SK-N-SH treated with all-trans-retinoic acid at 6 μM for 48 hours (cell line): Measurements from ENCODE around the gene FAM219B.

Source experiments
- ATAC-seq: fragments of 200-7000 bp; cut with Tn5 transposase; 3 replicates; pipeline ENCODE4 v1.9.1; 2020; ENCODE audit warnings: mild to moderate bottlenecking, moderate library complexity
- BACH2 ChIP-seq: fragments of 250-450 bp; sonication (Bioruptor Pico); IDR thresholded peaks from 2 replicates; pipeline ENCODE4 v1.9.0; 2021; ENCODE audit warnings: mild to moderate bottlenecking, borderline replicate concordance
- CSDC2 ChIP-seq: fragments of 250-450 bp; sonication (Bioruptor Pico); IDR thresholded peaks from 2 replicates; pipeline ENCODE4 v1.5.0; 2020; ENCODE audit warnings: mild to moderate bottlenecking, moderate library complexity
- ESRRG ChIP-seq: fragments of 250-450 bp; sonication (Bioruptor Pico); IDR thresholded peaks from 2 replicates; pipeline ENCODE4 v1.6.1; 2021; ENCODE audit warnings: mild to moderate bottlenecking
- GLIS3 ChIP-seq: fragments of 250-450 bp; sonication (Bioruptor Pico); IDR thresholded peaks from 2 replicates; pipeline ENCODE4 v1.5.0; 2020; ENCODE audit warnings: mild to moderate bottlenecking, moderate library complexity
- ISL1 ChIP-seq: fragments of 250-450 bp; sonication (Bioruptor Pico); IDR thresholded peaks from 2 replicates; pipeline ENCODE4 v2.1.2; 2022; ENCODE audit warnings: mild to moderate bottlenecking, moderate library complexity
- OSR1 ChIP-seq: fragments of 250-450 bp; sonication (Bioruptor Pico); IDR thresholded peaks from 2 replicates; pipeline ENCODE4 v1.8.0; 2022; ENCODE audit warnings: moderate library complexity, mild to moderate bottlenecking, inconsistent platforms
- PATZ1 ChIP-seq: fragments of 250-450 bp; sonication (Bioruptor Pico); IDR thresholded peaks from 2 replicates; pipeline ENCODE4 v1.8.0; 2020; ENCODE audit warnings: mild to moderate bottlenecking, moderate library complexity, borderline replicate concordance
- PPARA ChIP-seq: fragments of 250-450 bp; sonication (Bioruptor Pico); IDR thresholded peaks from 2 replicates; pipeline ENCODE4 v1.5.0; 2020; ENCODE audit warnings: mild to moderate bottlenecking, borderline replicate concordance
- RARB ChIP-seq: fragments of 250-450 bp; sonication (Bioruptor Pico); IDR thresholded peaks from 2 replicates; pipeline ENCODE4 v1.8.0; 2021; ENCODE audit warnings: mild to moderate bottlenecking, moderate library complexity
- SNAI2 ChIP-seq: fragments of 250-450 bp; sonication (Bioruptor Pico); IDR thresholded peaks from 2 replicates; pipeline ENCODE4 v1.5.0; 2020; ENCODE audit warnings: mild to moderate bottlenecking, moderate library complexity
- TCF4 ChIP-seq: fragments of 250-450 bp; sonication (Bioruptor Pico); IDR thresholded peaks from 2 replicates; pipeline ENCODE4 v1.8.0; 2021; ENCODE audit warnings: mild to moderate bottlenecking, moderate library complexity, borderline replicate concordance
- TOX ChIP-seq: fragments of 250-450 bp; sonication (Bioruptor Pico); IDR thresholded peaks from 2 replicates; pipeline ENCODE4 v1.8.0; 2021; ENCODE audit warnings: mild to moderate bottlenecking, moderate library complexity, borderline replicate concordance
- ZC3H10 ChIP-seq: fragments of 250-450 bp; sonication (Bioruptor Pico); IDR thresholded peaks from 2 replicates; pipeline ENCODE4 v1.5.1; 2021; ENCODE audit warnings: mild to moderate bottlenecking, moderate library complexity
- ZFP3 ChIP-seq: fragments of 250-450 bp; sonication (Bioruptor Pico); IDR thresholded peaks from 2 replicates; pipeline ENCODE4 v1.5.0; 2020; ENCODE audit warnings: mild to moderate bottlenecking, moderate library complexity
- ZFP30 ChIP-seq: fragments of 450-650 bp; formaldehyde crosslinking; IDR thresholded peaks from 2 replicates; pipeline ENCODE4 v1.5.0; 2022; ENCODE audit warnings: mild to moderate bottlenecking, moderate library complexity
- ZNF565 ChIP-seq: fragments of 450-650 bp; formaldehyde crosslinking; conservative IDR thresholded peaks from 2 replicates; pipeline ENCODE4 v1.5.0; 2020; ENCODE audit warnings: low read depth, mild to moderate bottlenecking, moderate library complexity
- ZNF70 ChIP-seq: fragments of 450-650 bp; formaldehyde crosslinking; IDR thresholded peaks from 2 replicates; pipeline ENCODE4 v1.5.0; 2020; ENCODE audit warnings: mild to moderate bottlenecking, moderate library complexity
- ZNF8 ChIP-seq: fragments of 450-650 bp; formaldehyde crosslinking; IDR thresholded peaks from 2 replicates; pipeline ENCODE4 v1.5.0; 2020; ENCODE audit warnings: mild to moderate bottlenecking, moderate library complexity
- TF ChIP-seq, protein P1 (sequence below): fragments of 250-450 bp; sonication (Bioruptor Pico); IDR thresholded peaks from 2 replicates; pipeline ENCODE4 v1.5.0; 2020; ENCODE audit warnings: mild to moderate bottlenecking, moderate library complexity
- TF ChIP-seq, protein P2 (sequence below): fragments of 250-450 bp; sonication (Bioruptor Pico); IDR thresholded peaks from 2 replicates; pipeline ENCODE4 v1.8.0; 2021; ENCODE audit warnings: low read depth, mild to moderate bottlenecking, moderate library complexity, borderline replicate concordance
- TF ChIP-seq, protein P3 (sequence below): fragments of 250-450 bp; sonication (Bioruptor Pico); IDR thresholded peaks from 2 replicates; pipeline ENCODE4 v1.5.1; 2020; ENCODE audit warnings: low read depth, mild to moderate bottlenecking, moderate library complexity

FAM219B gene

DNA sequence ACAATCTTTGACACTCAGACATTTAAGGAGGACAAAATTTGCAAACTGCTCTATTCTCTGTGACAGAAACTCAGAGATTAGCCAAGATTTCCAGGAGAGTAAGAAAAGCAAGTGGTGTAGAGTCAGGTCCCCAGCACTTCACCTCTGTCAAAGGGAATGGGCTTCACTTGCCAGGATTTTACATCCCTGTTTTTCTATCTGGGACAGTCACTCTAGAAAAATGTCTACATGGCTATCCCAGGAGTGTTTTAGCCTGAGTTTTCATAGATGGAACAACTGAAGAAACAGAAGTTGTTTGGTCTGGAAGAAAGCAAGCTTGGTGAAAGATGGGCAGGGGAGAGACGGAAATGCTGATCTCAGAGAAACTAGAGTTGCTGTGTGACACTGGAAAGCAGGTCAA lies 3.0 kb downstream of the FAM219B start:
- ATAC-seq = no peak
- no peak for TF ChIP-seq RARB (CRISPR knock-in tag)
- TF ChIP-seq OSR1 (CRISPR knock-in tag) = no peak
- no peak for TF ChIP-seq ISL1 (CRISPR knock-in tag)
- TF ChIP-seq, protein P1, sequence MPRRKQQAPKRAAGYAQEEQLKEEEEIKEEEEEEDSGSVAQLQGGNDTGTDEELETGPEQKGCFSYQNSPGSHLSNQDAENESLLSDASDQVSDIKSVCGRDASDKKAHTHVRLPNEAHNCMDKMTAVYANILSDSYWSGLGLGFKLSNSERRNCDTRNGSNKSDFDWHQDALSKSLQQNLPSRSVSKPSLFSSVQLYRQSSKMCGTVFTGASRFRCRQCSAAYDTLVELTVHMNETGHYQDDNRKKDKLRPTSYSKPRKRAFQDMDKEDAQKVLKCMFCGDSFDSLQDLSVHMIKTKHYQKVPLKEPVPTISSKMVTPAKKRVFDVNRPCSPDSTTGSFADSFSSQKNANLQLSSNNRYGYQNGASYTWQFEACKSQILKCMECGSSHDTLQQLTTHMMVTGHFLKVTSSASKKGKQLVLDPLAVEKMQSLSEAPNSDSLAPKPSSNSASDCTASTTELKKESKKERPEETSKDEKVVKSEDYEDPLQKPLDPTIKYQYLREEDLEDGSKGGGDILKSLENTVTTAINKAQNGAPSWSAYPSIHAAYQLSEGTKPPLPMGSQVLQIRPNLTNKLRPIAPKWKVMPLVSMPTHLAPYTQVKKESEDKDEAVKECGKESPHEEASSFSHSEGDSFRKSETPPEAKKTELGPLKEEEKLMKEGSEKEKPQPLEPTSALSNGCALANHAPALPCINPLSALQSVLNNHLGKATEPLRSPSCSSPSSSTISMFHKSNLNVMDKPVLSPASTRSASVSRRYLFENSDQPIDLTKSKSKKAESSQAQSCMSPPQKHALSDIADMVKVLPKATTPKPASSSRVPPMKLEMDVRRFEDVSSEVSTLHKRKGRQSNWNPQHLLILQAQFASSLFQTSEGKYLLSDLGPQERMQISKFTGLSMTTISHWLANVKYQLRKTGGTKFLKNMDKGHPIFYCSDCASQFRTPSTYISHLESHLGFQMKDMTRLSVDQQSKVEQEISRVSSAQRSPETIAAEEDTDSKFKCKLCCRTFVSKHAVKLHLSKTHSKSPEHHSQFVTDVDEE (CRISPR knock-in tag) = no peak
- no peak for TF ChIP-seq ZC3H10 (CRISPR knock-in tag)
- TF ChIP-seq, protein P2, sequence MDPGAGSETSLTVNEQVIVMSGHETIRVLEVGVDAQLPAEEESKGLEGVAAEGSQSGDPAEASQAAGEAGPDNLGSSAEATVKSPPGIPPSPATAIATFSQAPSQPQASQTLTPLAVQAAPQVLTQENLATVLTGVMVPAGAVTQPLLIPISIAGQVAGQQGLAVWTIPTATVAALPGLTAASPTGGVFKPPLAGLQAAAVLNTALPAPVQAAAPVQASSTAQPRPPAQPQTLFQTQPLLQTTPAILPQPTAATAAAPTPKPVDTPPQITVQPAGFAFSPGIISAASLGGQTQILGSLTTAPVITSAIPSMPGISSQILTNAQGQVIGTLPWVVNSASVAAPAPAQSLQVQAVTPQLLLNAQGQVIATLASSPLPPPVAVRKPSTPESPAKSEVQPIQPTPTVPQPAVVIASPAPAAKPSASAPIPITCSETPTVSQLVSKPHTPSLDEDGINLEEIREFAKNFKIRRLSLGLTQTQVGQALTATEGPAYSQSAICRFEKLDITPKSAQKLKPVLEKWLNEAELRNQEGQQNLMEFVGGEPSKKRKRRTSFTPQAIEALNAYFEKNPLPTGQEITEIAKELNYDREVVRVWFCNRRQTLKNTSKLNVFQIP (CRISPR knock-in tag) = no peak
- no peak for TF ChIP-seq GLIS3 (CRISPR knock-in tag)
- TF ChIP-seq CSDC2 = no peak
- no peak for TF ChIP-seq ESRRG (CRISPR knock-in tag)
- no peak for TF ChIP-seq SNAI2 (CRISPR knock-in tag)
- no peak for TF ChIP-seq PATZ1 (CRISPR knock-in tag)
- TF ChIP-seq TOX = no peak
- no peak for TF ChIP-seq ZNF8
- TF ChIP-seq ZFP30 (CRISPR knock-in tag) = no peak
- TF ChIP-seq, all 23 proteins: peak for 0

DNA sequence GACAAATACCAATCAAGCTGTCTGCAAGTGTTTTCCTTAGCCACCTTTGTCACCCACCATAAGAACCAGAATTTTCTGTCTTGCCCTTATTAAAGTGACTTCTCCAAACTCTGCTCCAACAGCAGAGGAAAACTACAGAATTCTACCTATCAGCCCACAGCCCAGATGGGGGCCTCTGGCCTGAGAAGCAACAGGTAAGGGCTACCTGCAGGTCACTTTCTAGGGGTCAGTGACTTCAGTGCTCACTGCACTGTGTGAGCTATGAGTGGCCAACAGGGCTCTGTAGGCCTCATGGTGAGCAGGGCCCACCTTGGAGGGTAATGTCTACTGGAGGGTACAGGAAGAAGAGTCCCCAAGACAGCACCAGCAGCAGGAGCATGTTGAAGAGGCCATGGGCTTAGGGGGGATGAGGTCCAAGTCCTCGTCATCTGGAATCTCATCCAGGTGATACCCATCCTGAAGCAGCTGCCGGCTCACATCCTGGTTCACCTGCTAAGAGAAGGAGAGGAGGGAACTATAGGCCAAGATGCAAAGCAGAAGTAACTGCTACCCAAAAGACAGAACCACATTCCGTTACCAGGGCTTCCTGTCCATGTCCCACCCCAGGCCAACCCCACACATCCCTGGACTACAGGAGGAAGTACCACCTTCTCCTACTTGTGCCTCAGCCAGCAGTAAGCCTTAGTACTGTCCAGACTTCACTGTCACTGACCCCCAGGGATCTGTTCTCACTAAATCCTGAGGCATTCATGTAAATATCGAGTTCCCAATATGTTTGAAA lies 4.2 kb downstream of the FAM219B start:
- no peak for ATAC-seq
- TF ChIP-seq PATZ1 (CRISPR knock-in tag) = no peak
- TF ChIP-seq ZNF565 (CRISPR knock-in tag) = no peak
- no peak for TF ChIP-seq TCF4 (CRISPR knock-in tag)
- no peak for TF ChIP-seq GLIS3 (CRISPR knock-in tag)

GRCh38 chr15:74901612-74902063 lies 5.0 kb downstream of the FAM219B start:
- peak; percentile 41 for ATAC-seq
- TF ChIP-seq ZNF8 (no peak), ZNF70 (CRISPR knock-in tag) (no peak), GLIS3 (CRISPR knock-in tag) (no peak), BACH2 (CRISPR knock-in tag) (no peak), CSDC2 (no peak), ZFP3 (CRISPR knock-in tag) (no peak), RARB (CRISPR knock-in tag) (no peak), ZFP30 (CRISPR knock-in tag) (no peak), PPARA (CRISPR knock-in tag) (no peak), ZNF565 (CRISPR knock-in tag) (no peak), TOX (no peak)
- TF ChIP-seq, protein P3, sequence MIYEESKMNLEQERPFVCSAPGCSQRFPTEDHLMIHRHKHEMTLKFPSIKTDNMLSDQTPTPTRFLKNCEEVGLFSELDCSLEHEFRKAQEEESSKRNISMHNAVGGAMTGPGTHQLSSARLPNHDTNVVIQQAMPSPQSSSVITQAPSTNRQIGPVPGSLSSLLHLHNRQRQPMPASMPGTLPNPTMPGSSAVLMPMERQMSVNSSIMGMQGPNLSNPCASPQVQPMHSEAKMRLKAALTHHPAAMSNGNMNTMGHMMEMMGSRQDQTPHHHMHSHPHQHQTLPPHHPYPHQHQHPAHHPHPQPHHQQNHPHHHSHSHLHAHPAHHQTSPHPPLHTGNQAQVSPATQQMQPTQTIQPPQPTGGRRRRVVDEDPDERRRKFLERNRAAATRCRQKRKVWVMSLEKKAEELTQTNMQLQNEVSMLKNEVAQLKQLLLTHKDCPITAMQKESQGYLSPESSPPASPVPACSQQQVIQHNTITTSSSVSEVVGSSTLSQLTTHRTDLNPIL (CRISPR knock-in tag) = no peak
- TF ChIP-seq, protein P1 (CRISPR knock-in tag) = no peak
